KMS-11 (cell line): Measurements from ENCODE around the gene SPHKAP.

Experiments
- H2AFZ ChIP-seq: fragments of 200-600 bp; sonication (generic); 2 replicates; pipeline ENCODE4 v1.6.1; 2016; ENCODE audit warnings: antibody characterized with exemption, mixed run types, low read depth
- H3K27ac ChIP-seq: fragments of 200-600 bp; sonication (generic); 2 replicates; pipeline ENCODE4 v1.6.1; 2016; ENCODE audit warnings: mild to moderate bottlenecking, mixed run types
- H3K27me3 ChIP-seq: fragments of 200-600 bp; sonication (generic); 2 replicates; pipeline ENCODE4 v1.6.1; 2017; ENCODE audit warnings: mild to moderate bottlenecking, low read depth, mixed run types, moderate library complexity; ENCODE audit not compliant: insufficient read depth
- H3K36me3 ChIP-seq: fragments of 200-600 bp; sonication (generic); 2 replicates; pipeline ENCODE4 v1.6.1; 2017; ENCODE audit warnings: mild to moderate bottlenecking, mixed run types; ENCODE audit not compliant: insufficient read depth
- H3K4me1 ChIP-seq: fragments of 200-600 bp; sonication (generic); 2 replicates; pipeline ENCODE4 v1.6.1; 2016; ENCODE audit warnings: mild to moderate bottlenecking, low read depth, mixed run types; ENCODE audit not compliant: poor library complexity, severe bottlenecking
- H3K4me2 ChIP-seq: fragments of 200-600 bp; sonication (generic); 2 replicates; pipeline ENCODE4 v1.7.0; 2016; ENCODE audit warnings: mild to moderate bottlenecking, mixed run types
- H3K4me3 ChIP-seq: fragments of 200-600 bp; sonication (generic); IDR thresholded peaks from 2 replicates; pipeline ENCODE4 v1.6.1; 2017; ENCODE audit warnings: low read depth, low read length, mixed read lengths; ENCODE audit not compliant: insufficient read depth
- H3K79me2 ChIP-seq: fragments of 200-600 bp; sonication (generic); 2 replicates; pipeline ENCODE4 v1.6.1; 2016; ENCODE audit warnings: low read depth, mixed run types; ENCODE audit not compliant: insufficient read depth
- H3K9ac ChIP-seq: fragments of 200-600 bp; sonication (generic); 2 replicates; pipeline ENCODE4 v1.6.1; 2016; ENCODE audit warnings: mild to moderate bottlenecking, mixed run types
- H4K20me1 ChIP-seq: fragments of 200-600 bp; sonication (generic); 2 replicates; pipeline ENCODE4 v1.6.1; 2016; ENCODE audit warnings: mild to moderate bottlenecking, mixed run types; ENCODE audit not compliant: insufficient read depth
- CTCF ChIP-seq: fragments of 200-600 bp; sonication (generic); conservative IDR thresholded peaks from 2 replicates; pipeline ENCODE4 v1.6.1; 2017; ENCODE audit warnings: low read depth, mild to moderate bottlenecking, antibody characterized with exemption, low read length, moderate library complexity, mixed read lengths

Gene SPHKAP

DNA sequence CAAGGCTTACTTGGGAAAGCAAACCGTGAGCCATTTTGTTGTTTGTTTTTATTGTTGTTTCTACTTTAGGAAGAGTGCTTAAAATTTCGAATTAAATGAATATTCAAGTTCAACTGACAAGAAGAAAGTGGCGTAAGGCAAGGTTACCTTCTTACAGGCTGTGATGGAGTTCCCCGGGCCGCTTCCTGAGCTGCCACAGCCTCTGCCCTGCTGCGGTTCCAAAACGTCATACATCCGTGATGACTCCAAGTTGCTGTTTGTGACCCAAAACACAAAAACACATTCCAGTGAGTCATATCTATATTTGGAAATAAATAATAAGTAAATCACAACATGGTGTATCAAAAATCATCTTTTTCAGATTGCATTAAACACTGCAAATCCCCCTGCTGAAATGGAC is 49.7 kb downstream of the SPHKAP start:
- Histone ChIP-seq H3K9ac (no peak overlapping the region), H3K4me2 (no peak overlapping the region), H3K36me3 (no peaks in the 10 kb centered on the region), H4K20me1 (no peaks in the 10 kb centered on the region), H3K27me3 (no peaks in the 10 kb centered on the region), H2AFZ (no peak overlapping the region), H3K4me3 (no peak overlapping the region), H3K27ac (no peak overlapping the region), H3K79me2 (no peaks in the 10 kb centered on the region), H3K4me1 (no peaks in the 10 kb centered on the region)
- no peak for TF ChIP-seq CTCF

DNA sequence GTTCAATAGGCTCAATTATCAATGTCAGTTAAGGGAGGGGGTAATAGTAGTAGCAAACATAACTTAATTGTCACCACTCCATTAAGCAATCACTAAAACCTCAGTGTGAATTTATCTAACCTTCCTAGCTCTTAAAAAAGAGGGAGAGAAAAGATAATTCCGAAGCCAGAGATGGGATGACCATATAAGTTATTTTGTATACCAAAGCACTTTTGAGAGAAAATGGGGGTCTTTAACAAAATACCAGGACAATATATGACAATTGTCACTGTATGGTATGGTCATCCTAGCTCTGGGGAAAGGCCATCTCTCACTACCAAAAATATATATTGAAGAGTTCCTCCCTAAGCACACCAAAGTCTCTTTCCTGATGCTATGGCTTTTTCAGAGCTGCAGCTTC is 55.1 kb downstream of the SPHKAP start:
- Histone ChIP-seq H3K4me3 (no peak overlapping the region), H2AFZ (no peak overlapping the region), H3K27me3 (no peaks in the 10 kb centered on the region), H3K9ac (no peak overlapping the region), H3K79me2 (no peaks in the 10 kb centered on the region), H3K4me1 (no peaks in the 10 kb centered on the region), H3K36me3 (no peaks in the 10 kb centered on the region), H3K4me2 (no peak overlapping the region), H3K27ac (no peak overlapping the region), H4K20me1 (no peaks in the 10 kb centered on the region)
- no peak for TF ChIP-seq CTCF

GRCh38 chr2:228118940-228119339 is 62.5 kb downstream of the SPHKAP start:
- H3K27me3 ChIP-seq = no peaks in the 10 kb centered on the region
- no peak overlapping the region for H2AFZ ChIP-seq
- no peaks in the 10 kb centered on the region for H3K4me1 ChIP-seq
- H3K27ac ChIP-seq = no peak overlapping the region
- no peak overlapping the region for H3K4me3 ChIP-seq
- no peak overlapping the region for H3K4me2 ChIP-seq
- no peaks in the 10 kb centered on the region for H4K20me1 ChIP-seq
- no peaks in the 10 kb centered on the region for H3K36me3 ChIP-seq
- H3K9ac ChIP-seq = no peak overlapping the region
- no peaks in the 10 kb centered on the region for H3K79me2 ChIP-seq
- TF ChIP-seq CTCF = no peak

GRCh38 chr2:228107846-228108245 is 73.6 kb downstream of the SPHKAP start:
- Histone ChIP-seq H3K27ac (no peak overlapping the region), H3K4me1 (peaks cover 10% of the 10 kb centered on the region)

More at GRCh38 chr2:228107846-228108245, 73.6 kb downstream of the SPHKAP start:
- Histone ChIP-seq H3K27me3 (no peaks in the 10 kb centered on the region), H4K20me1 (no peaks in the 10 kb centered on the region), H3K79me2 (no peaks in the 10 kb centered on the region), H2AFZ (no peak overlapping the region), H3K4me2 (no peak overlapping the region), H3K4me3 (no peak overlapping the region), H3K36me3 (no peaks in the 10 kb centered on the region), H3K9ac (no peak overlapping the region)
- no peak for TF ChIP-seq CTCF
